Neural cell (in vitro differentiated cells): Measurements from ENCODE around the gene ARID1A. TPM values are rescaled to one million over a fixed set of nuclear protein-coding genes. Genes with fewer than 3 reads are reported as not detected.

Experiments used
- H2AFZ ChIP-seq: fragments of 200-600, 300-800 bp; sonication (generic), shearing (Covaris generic); 2 replicates; pipeline ENCODE4 v1.6.0; 2014; ENCODE audit warnings: low read depth, mild to moderate bottlenecking, antibody characterized with exemption, low read length, moderate library complexity
- H3F3A ChIP-seq: fragments of 200-600 bp; shearing (Covaris generic); 2 replicates; pipeline ENCODE4 v1.6.1; 2016; ENCODE audit warnings: mild to moderate bottlenecking, moderate library complexity, mixed read lengths, antibody characterized with exemption, low read length; ENCODE audit not compliant: insufficient read depth, poor library complexity, severe bottlenecking
- H3K27ac ChIP-seq: fragments of 200-600, 300-800 bp; sonication (generic), shearing (Covaris generic); 2 replicates; pipeline ENCODE4 v1.5.1; 2014; ENCODE audit warnings: mild to moderate bottlenecking, low read length, moderate library complexity
- H3K27me3 ChIP-seq: fragments of 300-800, 200-600 bp; sonication (generic), shearing (Covaris generic); 2 replicates; pipeline ENCODE4 v1.6.0; 2014; ENCODE audit warnings: mild to moderate bottlenecking, low read depth, low read length, moderate library complexity; ENCODE audit not compliant: insufficient read depth
- H3K36me3 ChIP-seq: fragments of 300-800, 200-600 bp; sonication (generic), shearing (Covaris generic); 2 replicates; pipeline ENCODE4 v1.5.1; 2014; ENCODE audit warnings: mild to moderate bottlenecking, antibody characterized with exemption, low read length, moderate library complexity; ENCODE audit not compliant: insufficient read depth
- H3K4me2 ChIP-seq: fragments of 300-800, 200-600 bp; sonication (generic), shearing (Covaris generic); 2 replicates; pipeline ENCODE4 v1.6.0; 2014; ENCODE audit warnings: mild to moderate bottlenecking, low read length
- H3K4me3 ChIP-seq: fragments of 300-800, 200-600 bp; sonication (generic), shearing (Covaris generic); 2 replicates; pipeline ENCODE4 v1.5.1; 2014; ENCODE audit warnings: mild to moderate bottlenecking, low read length, moderate library complexity
- H3K79me2 ChIP-seq: fragments of 200-600 bp; shearing (Covaris generic); replicated peaks from 2 replicates; pipeline ENCODE4 v1.6.0; 2014; ENCODE audit warnings: mild to moderate bottlenecking, low read length, moderate library complexity; ENCODE audit not compliant: insufficient read depth
- H3K9ac ChIP-seq: fragments of 300-800, 200-600 bp; sonication (generic), shearing (Covaris generic); 2 replicates; pipeline ENCODE4 v1.6.1; 2016; ENCODE audit warnings: mild to moderate bottlenecking, low read length, mixed read lengths
- H3K9me2 ChIP-seq: fragments of 200-600 bp; shearing (Covaris generic); 2 replicates; pipeline ENCODE4 v1.6.1; 2016; ENCODE audit warnings: mild to moderate bottlenecking, low read length, mixed read lengths; ENCODE audit not compliant: insufficient read depth
- H3K9me3 ChIP-seq: fragments of 200-600, 300-800 bp; sonication (generic), shearing (Covaris generic); 2 replicates; pipeline ENCODE4 v1.6.1; 2016; ENCODE audit warnings: mild to moderate bottlenecking, mixed run types, low read length, moderate library complexity, mixed read lengths
- H4K20me1 ChIP-seq: fragments of 200-600 bp; shearing (Covaris generic); 2 replicates; pipeline ENCODE4 v1.6.1; 2016; ENCODE audit warnings: mild to moderate bottlenecking, mixed run types; ENCODE audit not compliant: insufficient read depth
- EP300 ChIP-seq: fragments of 450-650 bp; conservative IDR thresholded peaks from 2 replicates; pipeline ENCODE4 v1.6.1; 2014; ENCODE audit warnings: antibody characterized with exemption, mild to moderate bottlenecking, moderate library complexity; ENCODE audit not compliant: poor library complexity, severe bottlenecking
- EZH2 ChIP-seq: fragments of 200-600, 300-800 bp; shearing (Covaris generic), sonication (generic); IDR thresholded peaks from 2 replicates; pipeline ENCODE4 v1.6.1; 2014; ENCODE audit warnings: antibody characterized with exemption, low read length, borderline replicate concordance, mild to moderate bottlenecking; ENCODE audit not compliant: insufficient read depth, poor library complexity, severe bottlenecking
- MXI1 ChIP-seq: fragments of 450-650 bp; conservative IDR thresholded peaks from 2 replicates; pipeline ENCODE4 v1.6.1; 2014; ENCODE audit warnings: antibody characterized with exemption, mild to moderate bottlenecking; ENCODE audit not compliant: poor library complexity, severe bottlenecking
- POLR2AphosphoS5 ChIP-seq: IDR thresholded peaks from 2 replicates; pipeline ENCODE4 v1.6.1; 2012
- RAD21 ChIP-seq: fragments of 450-650 bp; conservative IDR thresholded peaks from 2 replicates; pipeline ENCODE4 v1.6.1; 2014; ENCODE audit warnings: antibody characterized with exemption, mild to moderate bottlenecking, moderate library complexity
- SMC3 ChIP-seq: fragments of 450-650 bp; conservative IDR thresholded peaks from 2 replicates; pipeline ENCODE4 v1.6.1; 2014; ENCODE audit warnings: antibody characterized with exemption, mild to moderate bottlenecking, moderate library complexity; ENCODE audit not compliant: poor library complexity
- TAF1 ChIP-seq: IDR thresholded peaks from 2 replicates; pipeline ENCODE4 v1.6.1; 2012; ENCODE audit warnings: low read depth
- polyA plus RNA-seq: library from polyadenylated mRNA; depleted of rRNA; stranded (reverse); fragments of >200 nt; gene quantifications from 2 replicates; pipeline ENCODE4 v1.2.3, GENCODE V29; 2014
- TF ChIP-seq, protein P1 (sequence below): fragments of 450-650 bp; IDR thresholded peaks from 2 replicates; pipeline ENCODE4 v1.5.1; 2014; ENCODE audit warnings: antibody characterized with exemption, mild to moderate bottlenecking, moderate library complexity; ENCODE audit not compliant: poor library complexity, severe bottlenecking
- TF ChIP-seq, protein P2 (sequence below): IDR thresholded peaks from 2 replicates; pipeline ENCODE4 v1.6.1; 2012; ENCODE audit warnings: borderline replicate concordance

Gene ARID1A
- polyA plus RNA-seq, 1 donor from 2014 or later = 13.2 TPM

DNA sequence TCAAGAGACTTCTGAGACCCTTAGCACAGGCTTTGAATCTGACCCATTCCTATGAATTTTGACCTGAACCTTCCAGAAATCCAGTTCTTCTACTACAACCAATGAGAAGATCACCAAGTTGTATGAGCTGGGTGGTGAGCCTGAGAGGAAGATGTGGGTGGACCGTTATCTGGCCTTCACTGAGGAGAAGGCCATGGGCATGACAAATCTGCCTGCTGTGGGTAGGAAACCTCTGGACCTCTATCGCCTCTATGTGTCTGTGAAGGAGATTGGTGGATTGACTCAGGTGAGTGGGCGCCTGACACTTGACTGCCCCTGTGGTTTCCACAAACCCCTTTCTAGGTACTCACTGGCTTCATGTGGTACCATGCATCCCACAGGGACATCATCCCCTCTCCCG lies 71.9 kb downstream of the ARID1A start (continued):
- TF ChIP-seq EP300 (no peak), SMC3 (no peak)

DNA sequence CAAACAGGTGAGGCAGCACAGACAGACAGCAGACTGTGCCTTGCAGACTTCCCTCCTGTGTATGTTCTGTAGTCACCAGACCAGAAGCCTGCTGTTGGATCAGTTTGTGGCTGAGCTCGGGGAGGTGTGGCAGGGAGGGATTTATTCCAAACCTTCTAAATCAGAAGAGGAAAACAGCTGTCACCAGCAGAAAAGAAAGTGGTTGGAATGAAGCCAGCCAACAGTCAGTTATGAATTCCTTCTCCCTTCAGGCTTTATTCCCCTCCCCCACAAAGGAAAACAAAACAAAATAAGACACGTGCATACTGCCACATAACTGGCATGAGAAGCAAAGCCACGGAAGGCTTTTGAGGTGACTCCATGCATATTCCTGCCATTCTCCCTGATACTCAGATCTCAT lies 72.9 kb downstream of the ARID1A start:
- Histone ChIP-seq H3K36me3 (peaks cover 29% of the 10 kb centered on the region), H3K4me3 (no peak overlapping the region), H3F3A (no peaks in the 10 kb centered on the region), H3K9ac (no peak overlapping the region), H3K9me2 (no peaks in the 10 kb centered on the region), H3K79me2 (no peaks in the 10 kb centered on the region), H3K9me3 (no peaks in the 10 kb centered on the region), H3K4me2 (no peak overlapping the region), H4K20me1 (no peaks in the 10 kb centered on the region), H3K27me3 (no peaks in the 10 kb centered on the region), H3K27ac (no peak overlapping the region), H2AFZ (no peak overlapping the region)
- TF ChIP-seq TAF1 (no peak), POLR2AphosphoS5 (no peak), EP300 (no peak)

- Histone ChIP-seq H4K20me1 (no peaks in the 10 kb centered on the region), H3K27ac (no peak overlapping the region), H3K4me3 (no peak overlapping the region), H3K9ac (no peak overlapping the region), H3K9me3 (no peaks in the 10 kb centered on the region), H3F3A (no peaks in the 10 kb centered on the region), H2AFZ (no peak overlapping the region), H3K79me2 (no peaks in the 10 kb centered on the region), H3K9me2 (no peaks in the 10 kb centered on the region), H3K27me3 (no peaks in the 10 kb centered on the region), H3K4me2 (no peak overlapping the region), H3K36me3 (peaks cover 29% of the 10 kb centered on the region)
- TF ChIP-seq SMC3 (no peak), TAF1 (no peak), POLR2AphosphoS5 (no peak), RAD21 (no peak), MXI1 (no peak), EP300 (no peak), EZH2 (no peak)
- TF ChIP-seq, protein P1, sequence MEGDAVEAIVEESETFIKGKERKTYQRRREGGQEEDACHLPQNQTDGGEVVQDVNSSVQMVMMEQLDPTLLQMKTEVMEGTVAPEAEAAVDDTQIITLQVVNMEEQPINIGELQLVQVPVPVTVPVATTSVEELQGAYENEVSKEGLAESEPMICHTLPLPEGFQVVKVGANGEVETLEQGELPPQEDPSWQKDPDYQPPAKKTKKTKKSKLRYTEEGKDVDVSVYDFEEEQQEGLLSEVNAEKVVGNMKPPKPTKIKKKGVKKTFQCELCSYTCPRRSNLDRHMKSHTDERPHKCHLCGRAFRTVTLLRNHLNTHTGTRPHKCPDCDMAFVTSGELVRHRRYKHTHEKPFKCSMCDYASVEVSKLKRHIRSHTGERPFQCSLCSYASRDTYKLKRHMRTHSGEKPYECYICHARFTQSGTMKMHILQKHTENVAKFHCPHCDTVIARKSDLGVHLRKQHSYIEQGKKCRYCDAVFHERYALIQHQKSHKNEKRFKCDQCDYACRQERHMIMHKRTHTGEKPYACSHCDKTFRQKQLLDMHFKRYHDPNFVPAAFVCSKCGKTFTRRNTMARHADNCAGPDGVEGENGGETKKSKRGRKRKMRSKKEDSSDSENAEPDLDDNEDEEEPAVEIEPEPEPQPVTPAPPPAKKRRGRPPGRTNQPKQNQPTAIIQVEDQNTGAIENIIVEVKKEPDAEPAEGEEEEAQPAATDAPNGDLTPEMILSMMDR = no peak
- TF ChIP-seq, protein P2, sequence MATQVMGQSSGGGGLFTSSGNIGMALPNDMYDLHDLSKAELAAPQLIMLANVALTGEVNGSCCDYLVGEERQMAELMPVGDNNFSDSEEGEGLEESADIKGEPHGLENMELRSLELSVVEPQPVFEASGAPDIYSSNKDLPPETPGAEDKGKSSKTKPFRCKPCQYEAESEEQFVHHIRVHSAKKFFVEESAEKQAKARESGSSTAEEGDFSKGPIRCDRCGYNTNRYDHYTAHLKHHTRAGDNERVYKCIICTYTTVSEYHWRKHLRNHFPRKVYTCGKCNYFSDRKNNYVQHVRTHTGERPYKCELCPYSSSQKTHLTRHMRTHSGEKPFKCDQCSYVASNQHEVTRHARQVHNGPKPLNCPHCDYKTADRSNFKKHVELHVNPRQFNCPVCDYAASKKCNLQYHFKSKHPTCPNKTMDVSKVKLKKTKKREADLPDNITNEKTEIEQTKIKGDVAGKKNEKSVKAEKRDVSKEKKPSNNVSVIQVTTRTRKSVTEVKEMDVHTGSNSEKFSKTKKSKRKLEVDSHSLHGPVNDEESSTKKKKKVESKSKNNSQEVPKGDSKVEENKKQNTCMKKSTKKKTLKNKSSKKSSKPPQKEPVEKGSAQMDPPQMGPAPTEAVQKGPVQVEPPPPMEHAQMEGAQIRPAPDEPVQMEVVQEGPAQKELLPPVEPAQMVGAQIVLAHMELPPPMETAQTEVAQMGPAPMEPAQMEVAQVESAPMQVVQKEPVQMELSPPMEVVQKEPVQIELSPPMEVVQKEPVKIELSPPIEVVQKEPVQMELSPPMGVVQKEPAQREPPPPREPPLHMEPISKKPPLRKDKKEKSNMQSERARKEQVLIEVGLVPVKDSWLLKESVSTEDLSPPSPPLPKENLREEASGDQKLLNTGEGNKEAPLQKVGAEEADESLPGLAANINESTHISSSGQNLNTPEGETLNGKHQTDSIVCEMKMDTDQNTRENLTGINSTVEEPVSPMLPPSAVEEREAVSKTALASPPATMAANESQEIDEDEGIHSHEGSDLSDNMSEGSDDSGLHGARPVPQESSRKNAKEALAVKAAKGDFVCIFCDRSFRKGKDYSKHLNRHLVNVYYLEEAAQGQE = no peak
These were observed 75.4 kb downstream of the ARID1A start for GRCh38 chr1:26771285-26771642.
